GM23338 (cell line): Measurements from ENCODE around the gene CLTA. TPM values are rescaled to one million over a fixed set of nuclear protein-coding genes. Genes with fewer than 3 reads are reported as not detected.

Experiments
- ATAC-seq: fragments of 200-7000 bp; cut with Tn5 transposase; 3 replicates; pipeline ENCODE4 v1.9.1; 2020
- DNase-seq: peaks from one replicate; pipeline ENCODE4 v3.0.0-alpha.2; 2015; ENCODE audit warnings: low spot score
- H2AFZ ChIP-seq: fragments of 200-600 bp; sonication (generic); 2 replicates; pipeline ENCODE4 v1.8.0; 2016; ENCODE audit warnings: antibody characterized with exemption, mild to moderate bottlenecking, moderate library complexity
- H3F3A ChIP-seq: fragments of 200-600 bp; sonication (generic); replicated peaks from 2 replicates; pipeline ENCODE4 v1.8.0; 2017; ENCODE audit warnings: antibody characterized with exemption, mixed run types, low read depth
- H3K27ac ChIP-seq: fragments of 200-600 bp; sonication (generic); 2 replicates; pipeline ENCODE4 v1.6.1; 2016; ENCODE audit warnings: low read depth
- H3K27me3 ChIP-seq: fragments of 200-600 bp; sonication (generic); 2 replicates; pipeline ENCODE4 v1.8.0; 2016; ENCODE audit warnings: mild to moderate bottlenecking, mixed run types, moderate library complexity; ENCODE audit not compliant: insufficient read depth
- H3K36me3 ChIP-seq: fragments of 200-600 bp; sonication (generic); 2 replicates; pipeline ENCODE4 v1.8.0; 2016; ENCODE audit warnings: mild to moderate bottlenecking; ENCODE audit not compliant: insufficient read depth
- H3K4me1 ChIP-seq: fragments of 200-600 bp; sonication (generic); 2 replicates; pipeline ENCODE4 v1.8.0; 2016; ENCODE audit warnings: mild to moderate bottlenecking, moderate library complexity; ENCODE audit not compliant: insufficient read depth
- H3K4me2 ChIP-seq: fragments of 200-600 bp; sonication (generic); 2 replicates; pipeline ENCODE4 v1.7.1; 2017; ENCODE audit warnings: mixed run types
- H3K4me3 ChIP-seq: fragments of 200-600 bp; sonication (generic); 2 replicates; pipeline ENCODE4 v1.6.1; 2016; ENCODE audit warnings: mixed run types
- H3K79me2 ChIP-seq: fragments of 200-600 bp; sonication (generic); replicated peaks from 2 replicates; pipeline ENCODE4 v1.8.0; 2017; ENCODE audit warnings: mild to moderate bottlenecking; ENCODE audit not compliant: insufficient read depth
- H3K9me2 ChIP-seq: fragments of 200-600 bp; sonication (generic); 2 replicates; pipeline ENCODE4 v1.8.0; 2017; ENCODE audit not compliant: insufficient read depth
- H4K20me1 ChIP-seq: fragments of 200-600 bp; sonication (generic); replicated peaks from 2 replicates; pipeline ENCODE4 v1.8.0; 2017; ENCODE audit warnings: mild to moderate bottlenecking; ENCODE audit not compliant: insufficient read depth
- H3K27ac Mint-ChIP-seq: 2 replicates; pipeline ENCODE4 v1.8.0; 2020; ENCODE audit warnings: inconsistent platforms, mild to moderate bottlenecking, moderate library complexity, mixed read lengths
- H3K27me3 Mint-ChIP-seq: 3 replicates; pipeline ENCODE4 v1.8.0; 2022; ENCODE audit warnings: low read depth, mild to moderate bottlenecking, moderate library complexity, mixed read lengths, inconsistent platforms; ENCODE audit not compliant: insufficient read depth, poor library complexity
- H3K36me3 Mint-ChIP-seq: 3 replicates; pipeline ENCODE4 v1.8.0; 2021; ENCODE audit warnings: low read depth, mild to moderate bottlenecking, inconsistent platforms, moderate library complexity, mixed read lengths
- H3K4me1 Mint-ChIP-seq: 3 replicates; pipeline ENCODE4 v1.8.0; 2020; ENCODE audit warnings: mild to moderate bottlenecking, inconsistent platforms, mixed read lengths
- H3K4me3 Mint-ChIP-seq: 3 replicates; pipeline ENCODE4 v1.8.0; 2021; ENCODE audit warnings: moderate library complexity, mild to moderate bottlenecking, inconsistent platforms, mixed read lengths
- H3K9me3 Mint-ChIP-seq: 3 replicates; pipeline ENCODE4 v1.8.0; 2020; ENCODE audit warnings: moderate library complexity, mild to moderate bottlenecking, inconsistent platforms, mixed read lengths
- CREB1 ChIP-seq: fragments of 250-450 bp; sonication (Bioruptor Pico); IDR thresholded peaks from 2 replicates; pipeline ENCODE4 v1.5.0; 2020; ENCODE audit warnings: low read depth, mild to moderate bottlenecking, moderate library complexity
- ETS1 ChIP-seq: IDR thresholded peaks from 2 replicates; pipeline ENCODE4 v1.6.1; 2016; ENCODE audit warnings: antibody characterized with exemption
- EZH2 ChIP-seq: fragments of 200-600 bp; sonication (generic); IDR thresholded peaks from one replicate; pipeline ENCODE4 v1.8.0; 2017; ENCODE audit warnings: antibody characterized with exemption, mild to moderate bottlenecking, low read depth; ENCODE audit not compliant: unreplicated experiment
- EZH2phosphoT487 ChIP-seq: fragments of 200-600 bp; sonication (generic); IDR thresholded peaks from one replicate; pipeline ENCODE4 v1.8.1; 2018; ENCODE audit warnings: antibody characterized with exemption; ENCODE audit not compliant: unreplicated experiment
- JUNB ChIP-seq: IDR thresholded peaks from one replicate; pipeline ENCODE4 v1.6.1; 2016; ENCODE audit warnings: antibody characterized with exemption; ENCODE audit not compliant: unreplicated experiment
- NANOG ChIP-seq: IDR thresholded peaks from 2 replicates; pipeline ENCODE4 v1.6.1; 2016; ENCODE audit warnings: antibody characterized with exemption, borderline replicate concordance
- POLR2AphosphoS5 ChIP-seq: IDR thresholded peaks from 2 replicates; pipeline ENCODE4 v1.6.1; 2016; ENCODE audit warnings: antibody characterized with exemption, low read depth
- REST ChIP-seq: IDR thresholded peaks from one replicate; pipeline ENCODE4 v1.6.1; 2018; ENCODE audit warnings: antibody characterized with exemption; ENCODE audit not compliant: unreplicated experiment
- STAT1 ChIP-seq: IDR thresholded peaks from one replicate; pipeline ENCODE4 v1.6.1; 2016; ENCODE audit warnings: antibody characterized with exemption; ENCODE audit not compliant: unreplicated experiment
- ZNF114 ChIP-seq: fragments of 250-450 bp; sonication (Bioruptor Pico); IDR thresholded peaks from 2 replicates; pipeline ENCODE4 v1.5.0; 2020; ENCODE audit warnings: mild to moderate bottlenecking, moderate library complexity
- ZNF331 ChIP-seq: fragments of 250-450 bp; sonication (Bioruptor Pico); IDR thresholded peaks from 2 replicates; pipeline ENCODE4 v1.5.0; 2020; ENCODE audit warnings: low read depth, mild to moderate bottlenecking, moderate library complexity
- polyA plus RNA-seq: library from polyadenylated mRNA; unstranded; fragments of >200 nt; fragmentation: Nextera tagmentation; extraction: Ambion mirVana; gene quantifications from 2 replicates; pipeline ENCODE4 v1.2.1, GENCODE V29; 2016
- total RNA-seq: library from RNA; depleted of rRNA; stranded (reverse); fragments of >200 nt; shearing (Covaris generic); gene quantifications from 2 replicates; pipeline ENCODE4 v1.2.3, GENCODE V29; 2014
- TF ChIP-seq, protein P1 (sequence below), 2 experiments: fragments of 200-600 bp in 1 of 2; sonication (generic) in 1 of 2; conservative IDR thresholded peaks; 2 replicates each; pipeline versions ENCODE4 v1.5.1 to v1.6.1; 2016 to 2017; ENCODE audit warnings: antibody characterized with exemption in 2 of 2, low read depth in 2 of 2, mild to moderate bottlenecking in 2 of 2, moderate library complexity in 1 of 2

Gene CLTA
- total and polyA plus RNA-seq, 2 experiments from 2014 or later: 223 to 259 TPM

DNA sequence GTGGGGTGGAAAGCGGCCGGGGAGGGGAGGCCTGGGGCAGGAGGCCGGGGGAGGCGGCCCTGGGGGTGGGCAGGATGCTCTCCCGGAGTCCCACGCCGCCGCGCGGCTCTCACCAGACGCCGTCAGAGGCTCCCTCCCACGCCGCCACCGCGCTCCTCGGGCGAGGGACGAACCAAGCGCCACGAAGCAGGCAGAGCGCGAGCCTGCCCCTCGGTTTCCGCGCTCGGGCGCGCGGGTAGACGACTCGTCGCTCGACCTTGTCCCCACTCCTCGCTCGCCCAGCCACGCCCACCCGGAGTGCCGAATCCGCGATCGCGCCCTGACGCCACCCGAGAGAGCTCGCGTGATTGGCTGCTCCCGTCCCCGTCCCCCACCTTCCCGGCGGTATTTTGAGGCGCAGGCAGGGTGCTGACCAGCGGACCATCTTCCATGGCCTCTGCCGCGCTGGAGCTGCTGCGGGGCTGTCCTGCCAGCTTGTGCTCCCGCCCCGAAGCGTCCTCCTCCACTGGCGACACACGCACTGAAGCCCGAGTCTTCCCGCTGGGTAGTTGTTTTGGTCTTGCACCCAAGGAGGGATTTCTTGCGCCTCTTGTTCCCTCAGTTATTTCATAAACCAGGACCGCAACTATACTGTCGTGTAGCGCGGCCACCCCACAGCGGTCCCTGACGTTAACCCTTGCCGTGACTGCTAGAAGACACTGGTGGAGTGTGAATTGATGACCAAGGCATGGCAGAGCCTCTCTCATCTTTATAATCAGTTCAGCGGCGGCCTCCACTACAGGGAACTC is 67.7 kb downstream of the CLTA start, which contains the start of gene GNE (continued):
- TF ChIP-seq REST (peak; percentile 14), ZNF114 (CRISPR knock-in tag) (no peak), JUNB (no peak), NANOG (no peak), POLR2AphosphoS5 (peak; percentile 95), ETS1 (no peak), EZH2 (no peak), ZNF331 (no peak), EZH2phosphoT487 (no peak), STAT1 (no peak)
- TF ChIP-seq, protein P1, sequence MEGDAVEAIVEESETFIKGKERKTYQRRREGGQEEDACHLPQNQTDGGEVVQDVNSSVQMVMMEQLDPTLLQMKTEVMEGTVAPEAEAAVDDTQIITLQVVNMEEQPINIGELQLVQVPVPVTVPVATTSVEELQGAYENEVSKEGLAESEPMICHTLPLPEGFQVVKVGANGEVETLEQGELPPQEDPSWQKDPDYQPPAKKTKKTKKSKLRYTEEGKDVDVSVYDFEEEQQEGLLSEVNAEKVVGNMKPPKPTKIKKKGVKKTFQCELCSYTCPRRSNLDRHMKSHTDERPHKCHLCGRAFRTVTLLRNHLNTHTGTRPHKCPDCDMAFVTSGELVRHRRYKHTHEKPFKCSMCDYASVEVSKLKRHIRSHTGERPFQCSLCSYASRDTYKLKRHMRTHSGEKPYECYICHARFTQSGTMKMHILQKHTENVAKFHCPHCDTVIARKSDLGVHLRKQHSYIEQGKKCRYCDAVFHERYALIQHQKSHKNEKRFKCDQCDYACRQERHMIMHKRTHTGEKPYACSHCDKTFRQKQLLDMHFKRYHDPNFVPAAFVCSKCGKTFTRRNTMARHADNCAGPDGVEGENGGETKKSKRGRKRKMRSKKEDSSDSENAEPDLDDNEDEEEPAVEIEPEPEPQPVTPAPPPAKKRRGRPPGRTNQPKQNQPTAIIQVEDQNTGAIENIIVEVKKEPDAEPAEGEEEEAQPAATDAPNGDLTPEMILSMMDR (conservative IDR thresholded peaks at IDR 0.05; ENCODE audit: low read depth in 2 of 2): no peak

DNA sequence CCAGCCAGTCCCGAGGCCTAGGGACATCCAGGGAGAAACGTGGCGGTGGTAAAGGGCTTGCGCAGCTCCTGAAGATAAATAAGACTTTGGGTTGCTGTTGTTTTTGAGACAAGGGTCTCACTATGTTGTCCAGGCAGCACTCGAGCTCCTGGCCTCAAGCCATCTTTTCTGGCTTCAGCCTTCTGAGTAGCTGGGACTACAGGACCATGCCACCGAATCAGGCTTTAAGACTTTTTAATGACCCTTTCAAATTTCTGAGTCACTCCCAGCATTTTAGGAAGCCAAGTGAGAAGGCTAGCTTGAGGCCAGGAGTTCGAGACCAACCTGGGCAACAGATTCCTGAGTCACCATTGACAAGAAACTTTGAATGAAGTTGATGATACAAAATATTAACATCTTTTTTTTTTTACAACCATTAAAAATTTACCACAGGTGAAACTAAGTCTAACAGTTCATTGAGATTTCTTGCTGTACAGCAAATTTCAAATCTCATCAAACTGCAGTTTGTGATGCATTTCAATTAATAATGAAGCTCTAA is 68.3 kb downstream of the CLTA start:
- peak overlapping the region; percentile 86 for H3K4me3 ChIP-seq
- no peaks in the 10 kb centered on the region for H3K36me3 ChIP-seq
- peak overlapping the region; percentile 90 for H3K4me3 Mint-ChIP-seq
- no peaks in the 10 kb centered on the region for H3K4me1 ChIP-seq
- H4K20me1 ChIP-seq: no peaks in the 10 kb centered on the region; the same call in 1 of the 2 replicates
- 0 out of 2 replicates have a peak overlapping the region, but pooled peaks have one; percentile 72 for H3K27ac ChIP-seq
- H3K79me2 ChIP-seq: peaks cover 31% of the 10 kb centered on the region
- no peaks in the 10 kb centered on the region; the same call in 2 of the 3 replicates for H3K36me3 Mint-ChIP-seq
- ATAC-seq (no peak), DNase-seq (no peak)
- H2AFZ ChIP-seq: peak overlapping the region; percentile 97
- no peaks in the 10 kb centered on the region for H3K9me2 ChIP-seq
- H3K27me3 Mint-ChIP-seq: peaks cover 8% of the 10 kb centered on the region
- H3K9me3 Mint-ChIP-seq: no peaks in the 10 kb centered on the region; the same call in 2 of the 3 replicates
- H3F3A ChIP-seq: 0 out of 2 replicates have a peak, but pooled peaks cover 5% of the 10 kb centered on the region
- peak overlapping the region; percentile 86 for H3K4me2 ChIP-seq
- H3K4me1 Mint-ChIP-seq: no peaks in the 10 kb centered on the region
- H3K27ac Mint-ChIP-seq: 0 out of 2 replicates have a peak overlapping the region, but pooled peaks have one; percentile 77
- no peaks in the 10 kb centered on the region for H3K27me3 ChIP-seq
- TF ChIP-seq EZH2 (no peak), STAT1 (no peak), NANOG (no peak), CREB1 (CRISPR knock-in tag) (no peak), EZH2phosphoT487 (no peak), POLR2AphosphoS5 (no peak), ZNF114 (CRISPR knock-in tag) (no peak)
- TF ChIP-seq, protein P1 (conservative IDR thresholded peaks at IDR 0.05; ENCODE audit: low read depth in 2 of 2): no peak
